DOHH2 (cell line): ENCODE results near the gene OR2B6.

Source experiments
- H3F3A ChIP-seq: fragments of 200-600 bp; sonication (generic), shearing (Covaris generic); 2 replicates; pipeline ENCODE4 v1.6.0; 2016; ENCODE audit warnings: antibody characterized with exemption, mild to moderate bottlenecking; ENCODE audit not compliant: control insufficient read depth, insufficient read depth
- H3K27ac ChIP-seq: fragments of 200-600 bp; sonication (generic); 2 replicates; pipeline ENCODE4 v1.5.1; 2014; ENCODE audit warnings: low read depth, mild to moderate bottlenecking, low read length, moderate library complexity
- H3K27me3 ChIP-seq: fragments of 200-600 bp; sonication (generic); 2 replicates; pipeline ENCODE4 v1.6.1; 2014; ENCODE audit warnings: mild to moderate bottlenecking, low read length, mixed read lengths; ENCODE audit not compliant: control insufficient read depth
- H3K36me3 ChIP-seq: fragments of 200-600 bp; sonication (generic); 2 replicates; pipeline ENCODE4 v1.6.1; 2014; ENCODE audit warnings: mild to moderate bottlenecking, low read length, moderate library complexity, mixed read lengths; ENCODE audit not compliant: control insufficient read depth
- H3K4me1 ChIP-seq: fragments of 200-600 bp; sonication (generic); 2 replicates; pipeline ENCODE4 v1.6.1; 2014; ENCODE audit warnings: mild to moderate bottlenecking, low read length, mixed read lengths; ENCODE audit not compliant: control insufficient read depth
- H3K4me2 ChIP-seq: fragments of 200-600 bp; sonication (generic); 2 replicates; pipeline ENCODE4 v1.6.0; 2014; ENCODE audit warnings: mild to moderate bottlenecking, low read length, moderate library complexity
- H3K4me3 ChIP-seq: fragments of 200-600 bp; sonication (generic); 2 replicates; pipeline ENCODE4 v1.5.1; 2014; ENCODE audit warnings: mild to moderate bottlenecking, low read length, mixed read lengths
- H3K79me2 ChIP-seq: fragments of 200-600 bp; sonication (generic); 2 replicates; pipeline ENCODE4 v1.6.1; 2014; ENCODE audit warnings: mild to moderate bottlenecking, low read length, mixed read lengths; ENCODE audit not compliant: control insufficient read depth
- H3K9me2 ChIP-seq: fragments of 200-600 bp; sonication (generic); replicated peaks from 2 replicates; pipeline ENCODE4 v1.6.1; 2014; ENCODE audit warnings: mild to moderate bottlenecking, low read length, mixed read lengths; ENCODE audit not compliant: control insufficient read depth
- H3K9me3 ChIP-seq: fragments of 200-600 bp; sonication (generic); 2 replicates; pipeline ENCODE4 v1.6.1; 2014; ENCODE audit warnings: antibody characterized with exemption, low read length, mixed read lengths; ENCODE audit not compliant: control insufficient read depth, insufficient read depth
- H4K20me1 ChIP-seq: fragments of 200-600 bp; sonication (generic); 2 replicates; pipeline ENCODE4 v1.6.0; 2014; ENCODE audit warnings: low read depth, mild to moderate bottlenecking, antibody characterized with exemption, low read length, moderate library complexity; ENCODE audit not compliant: control insufficient read depth, insufficient read depth
- CTCF ChIP-seq: fragments of 200-600 bp; sonication (generic); IDR thresholded peaks from one replicate; pipeline ENCODE4 v1.5.1; 2014; ENCODE audit warnings: antibody characterized with exemption, mild to moderate bottlenecking, low read depth, low read length; ENCODE audit not compliant: poor library complexity, severe bottlenecking
- EZH2phosphoT487 ChIP-seq: fragments of 200-600 bp; sonication (generic); IDR thresholded peaks from 2 replicates; pipeline ENCODE4 v1.6.1; 2017; ENCODE audit warnings: borderline replicate concordance, mild to moderate bottlenecking, antibody characterized with exemption, low read length, moderate library complexity, mixed read lengths

The OR2B6 gene

GRCh38 chr6:27951040-27951439 is 6.0 kb upstream of the OR2B6 start:
- TF ChIP-seq CTCF (no peak), EZH2phosphoT487 (no peak)
- H3K4me3 ChIP-seq = no peak overlapping the region
- H3K4me2 ChIP-seq = no peak overlapping the region
- H3K36me3 ChIP-seq = no peaks in the 10 kb centered on the region
- H3K9me2 ChIP-seq = no peaks in the 10 kb centered on the region
- no peaks in the 10 kb centered on the region for H4K20me1 ChIP-seq
- no peaks in the 10 kb centered on the region for H3K9me3 ChIP-seq
- no peaks in the 10 kb centered on the region for H3K27me3 ChIP-seq
- H3F3A ChIP-seq = no peaks in the 10 kb centered on the region
- no peaks in the 10 kb centered on the region; the same call in 1 of the 2 replicates for H3K4me1 ChIP-seq
- H3K27ac ChIP-seq = no peak overlapping the region
- no peaks in the 10 kb centered on the region for H3K79me2 ChIP-seq

DNA sequence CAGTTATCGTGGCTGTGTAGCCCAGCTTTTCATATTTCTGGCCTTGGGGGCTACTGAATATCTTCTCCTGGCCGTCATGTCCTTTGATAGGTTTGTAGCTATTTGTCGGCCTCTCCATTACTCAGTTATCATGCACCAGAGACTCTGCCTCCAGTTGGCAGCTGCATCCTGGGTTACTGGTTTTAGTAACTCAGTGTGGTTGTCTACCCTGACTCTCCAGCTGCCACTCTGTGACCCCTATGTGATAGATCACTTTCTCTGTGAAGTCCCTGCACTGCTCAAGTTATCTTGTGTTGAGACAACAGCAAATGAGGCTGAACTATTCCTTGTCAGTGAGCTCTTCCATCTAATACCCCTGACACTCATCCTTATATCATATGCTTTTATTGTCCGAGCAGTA is 475 bp downstream of the OR2B6 start:
- TF ChIP-seq EZH2phosphoT487 (no peak), CTCF (no peak)
- Histone ChIP-seq H3K27me3 (no peaks in the 10 kb centered on the region), H3K4me3 (no peak overlapping the region), H3K79me2 (no peaks in the 10 kb centered on the region), H3K9me2 (no peaks in the 10 kb centered on the region), H3K4me1 (peaks cover 28% of the 10 kb centered on the region), H3K36me3 (no peaks in the 10 kb centered on the region), H3F3A (no peaks in the 10 kb centered on the region), H3K27ac (no peak overlapping the region), H3K9me3 (no peaks in the 10 kb centered on the region), H4K20me1 (no peaks in the 10 kb centered on the region), H3K4me2 (peak overlapping the region; percentile 18; the same call in 1 of the 2 replicates)

DNA sequence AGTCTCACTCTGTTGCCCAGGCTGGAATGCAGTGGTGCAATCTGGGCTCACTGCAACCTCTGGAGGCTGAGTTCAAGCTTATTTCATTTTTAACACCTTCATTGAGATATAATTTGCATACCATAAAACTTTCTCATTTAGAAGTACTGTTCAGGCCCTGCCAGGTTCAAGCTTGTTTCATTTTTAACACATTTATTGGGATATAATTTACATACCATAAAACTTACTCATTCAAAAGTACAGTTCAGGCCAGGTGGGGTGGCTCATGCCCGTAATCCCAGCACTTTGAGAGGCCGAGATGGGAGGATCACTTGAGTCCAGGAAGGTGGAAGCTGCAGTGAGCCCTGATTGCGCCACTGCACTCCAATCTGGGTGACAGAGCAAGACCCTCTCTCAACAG is 5.5 kb downstream of the OR2B6 start:
- H3K9me2 ChIP-seq = no peaks in the 10 kb centered on the region
- no peak overlapping the region for H3K27ac ChIP-seq
- peaks cover 26% of the 10 kb centered on the region for H3K36me3 ChIP-seq
- H3K4me2 ChIP-seq = peak overlapping the region; percentile 21; the same call in 1 of the 2 replicates
- no peaks in the 10 kb centered on the region for H4K20me1 ChIP-seq
- no peak overlapping the region for H3K4me3 ChIP-seq
- no peaks in the 10 kb centered on the region for H3K79me2 ChIP-seq
- TF ChIP-seq CTCF = no peak
- H3K4me1 ChIP-seq = peaks cover 53% of the 10 kb centered on the region
- H3F3A ChIP-seq = peaks cover 6% of the 10 kb centered on the region; the same call in 1 of the 2 replicates
- no peaks in the 10 kb centered on the region for H3K27me3 ChIP-seq
- peaks cover 12% of the 10 kb centered on the region for H3K9me3 ChIP-seq
